ENCODE measurements around the gene PRDM16.
A peak's percentile ranks its signal among the peaks of the same experiment; 100 is the strongest.

PRDM16 gene

DNA sequence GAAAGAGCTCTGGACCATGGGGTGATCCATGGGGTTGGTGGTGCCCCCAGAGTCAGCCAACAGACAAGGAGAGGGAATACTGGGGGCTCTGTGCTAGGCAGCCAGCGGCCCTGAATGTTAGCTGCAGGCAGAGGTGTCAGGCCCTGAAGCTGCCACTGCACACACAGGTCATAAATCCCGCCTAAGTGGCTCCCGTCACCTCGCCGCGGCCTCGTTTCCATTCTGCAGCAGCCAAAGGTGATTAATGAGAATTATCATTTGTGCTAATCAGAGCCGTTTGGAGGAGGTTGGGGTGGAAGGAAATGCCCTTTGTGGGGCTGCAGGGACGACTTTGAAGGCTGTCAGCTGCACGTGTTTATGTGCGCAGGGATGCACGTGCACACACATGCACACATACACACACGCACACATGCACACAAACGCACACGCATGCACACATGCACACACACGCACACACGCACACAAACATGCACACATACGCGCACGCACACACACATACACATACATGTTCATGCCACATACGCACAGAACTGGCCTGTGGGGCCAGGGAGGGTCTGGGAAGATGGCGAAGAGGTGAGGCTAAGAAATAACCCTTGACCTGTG, 296.6 kb downstream of the PRDM16 start:
- no peak for DNase-seq
- in situ Hi-C loops (cut with HindIII; ENCODE audit: low pct_ligation_motif_present, low pct_unique_long_range_greater_than_20kb, low sequenced_read_pairs), result no loop called here

DNA sequence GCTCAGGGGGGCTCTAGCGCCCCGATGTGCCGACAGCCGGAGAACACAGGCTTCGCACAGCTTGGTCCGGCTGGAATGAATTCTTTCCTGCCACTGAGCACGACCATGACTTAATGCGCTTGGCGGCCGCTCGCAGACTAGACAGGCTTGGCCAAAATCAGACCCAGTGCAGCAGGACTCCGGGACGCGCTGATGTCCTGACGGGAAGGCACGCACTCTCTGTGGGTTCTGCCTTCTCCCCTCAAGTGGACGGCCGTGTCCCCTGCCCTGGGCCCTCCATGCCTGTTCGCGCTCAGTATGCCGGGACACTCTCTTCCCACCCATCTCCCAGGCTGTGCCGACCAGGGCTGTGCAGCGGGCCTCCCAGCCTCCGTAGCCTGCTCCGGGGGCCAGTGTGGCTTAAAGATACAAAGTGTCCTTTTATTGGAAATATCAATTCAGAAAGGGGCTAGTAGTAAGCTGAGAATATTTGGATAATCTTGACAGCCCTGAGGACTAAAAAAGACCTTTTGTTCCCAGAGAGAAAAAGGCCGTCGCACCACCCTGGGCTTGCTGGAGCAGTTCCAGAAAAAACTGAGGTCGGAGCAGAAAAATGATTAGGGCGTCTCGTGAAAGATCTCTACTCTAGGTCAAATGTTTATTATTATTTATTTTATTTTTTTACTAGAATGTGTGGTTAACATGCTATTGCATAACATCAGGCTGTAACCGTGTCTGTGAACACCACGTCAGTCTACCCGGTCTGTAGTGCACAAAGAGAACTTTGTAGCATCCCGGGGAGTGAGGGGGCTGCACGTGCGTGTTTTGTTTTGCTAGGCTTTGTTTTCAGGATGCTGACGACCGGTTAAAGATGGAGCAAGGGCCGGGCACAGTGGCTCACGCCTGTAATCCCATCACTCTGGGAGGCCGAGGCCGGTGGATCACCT, 297.4 kb downstream of the PRDM16 start:
- no peak for DNase-seq
- in situ Hi-C loops (cut with HindIII; ENCODE audit: low pct_ligation_motif_present, low pct_unique_long_range_greater_than_20kb, low sequenced_read_pairs), result no loop called here

DNA sequence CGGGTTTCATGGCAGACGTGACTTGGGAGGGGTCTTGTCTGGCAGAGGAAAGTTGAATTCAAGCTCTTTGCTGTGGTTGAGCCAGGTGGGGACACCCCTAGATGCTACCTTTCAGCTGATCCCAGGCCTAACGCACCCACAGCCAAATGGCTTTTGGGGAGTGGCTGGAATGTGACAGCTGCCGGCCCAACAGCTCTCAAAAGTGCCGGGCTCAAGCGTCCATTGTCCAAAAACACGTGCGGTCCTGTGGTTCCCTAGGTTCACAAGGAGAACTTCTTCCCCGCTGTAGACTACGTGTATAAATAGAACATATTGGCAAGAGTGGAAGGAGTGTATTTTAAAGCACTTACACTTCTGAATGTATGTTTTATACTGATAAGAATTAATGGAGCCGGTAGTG, 298.4 kb downstream of the PRDM16 start:
- DNase-seq, result no peak
- in situ Hi-C loops (cut with HindIII; ENCODE audit: low pct_ligation_motif_present, low pct_unique_long_range_greater_than_20kb, low sequenced_read_pairs), result no loop called here

DNA sequence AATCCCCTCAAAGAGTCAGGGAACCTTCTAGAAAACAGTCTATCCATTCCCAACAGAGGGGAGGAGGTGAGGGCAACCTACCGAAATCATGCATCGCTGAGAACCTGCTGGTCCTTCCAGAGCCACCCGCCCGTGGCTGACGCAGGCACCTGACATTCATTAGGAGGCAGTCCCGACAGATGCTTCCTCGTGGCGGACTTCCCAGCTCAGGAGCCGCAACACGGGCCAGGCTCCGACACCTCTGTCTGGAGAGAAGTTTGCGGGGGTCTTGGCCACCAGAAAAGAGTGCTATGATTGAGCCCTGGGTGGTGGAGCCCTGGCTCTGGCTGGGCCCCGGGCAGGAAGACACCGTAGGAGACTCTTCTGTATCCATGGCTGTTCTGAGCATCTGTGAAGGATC, 299.1 kb downstream of the PRDM16 start:
- in situ Hi-C loops (cut with HindIII; ENCODE audit: low pct_ligation_motif_present, low pct_unique_long_range_greater_than_20kb, low sequenced_read_pairs), result no loop called here
- DNase-seq, result no peak

DNA sequence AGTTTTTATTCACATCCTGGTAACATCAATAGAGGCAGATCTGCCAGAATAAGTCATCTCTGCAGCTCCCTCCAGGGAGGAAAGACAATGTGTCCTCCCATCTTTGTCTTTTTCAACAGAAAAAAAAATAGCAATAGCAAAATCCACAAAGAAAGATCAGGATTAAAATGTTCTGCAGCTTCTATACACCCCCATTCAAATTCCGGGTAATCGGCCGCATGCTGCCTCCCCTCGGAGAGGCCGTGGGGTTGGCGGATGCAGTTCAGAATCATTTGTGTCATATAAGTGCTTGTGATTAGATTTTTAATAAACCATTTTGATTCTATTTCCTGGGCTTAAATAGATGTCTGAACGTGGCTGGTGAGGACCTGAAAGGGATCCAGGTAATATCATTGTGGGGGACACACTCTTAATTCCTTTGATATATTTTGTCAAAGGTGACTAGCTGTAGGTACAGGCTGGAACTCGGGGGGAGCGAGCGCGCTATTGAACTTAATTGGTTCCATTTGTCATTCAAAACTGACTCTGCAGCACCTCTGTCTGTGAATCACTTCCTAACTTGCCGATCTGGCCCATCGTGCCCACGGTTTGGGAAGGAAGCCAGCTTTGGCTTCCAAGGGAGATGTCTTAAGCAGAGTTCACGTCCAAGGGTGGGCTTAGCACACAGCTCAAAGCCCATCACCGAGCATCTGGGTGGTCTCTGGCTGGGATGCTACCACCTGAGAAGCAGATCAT, 299.9 kb downstream of the PRDM16 start:
- DNase-seq, result no peak
- in situ Hi-C loops (cut with HindIII; ENCODE audit: low pct_ligation_motif_present, low pct_unique_long_range_greater_than_20kb, low sequenced_read_pairs), result no loop called here

DNA sequence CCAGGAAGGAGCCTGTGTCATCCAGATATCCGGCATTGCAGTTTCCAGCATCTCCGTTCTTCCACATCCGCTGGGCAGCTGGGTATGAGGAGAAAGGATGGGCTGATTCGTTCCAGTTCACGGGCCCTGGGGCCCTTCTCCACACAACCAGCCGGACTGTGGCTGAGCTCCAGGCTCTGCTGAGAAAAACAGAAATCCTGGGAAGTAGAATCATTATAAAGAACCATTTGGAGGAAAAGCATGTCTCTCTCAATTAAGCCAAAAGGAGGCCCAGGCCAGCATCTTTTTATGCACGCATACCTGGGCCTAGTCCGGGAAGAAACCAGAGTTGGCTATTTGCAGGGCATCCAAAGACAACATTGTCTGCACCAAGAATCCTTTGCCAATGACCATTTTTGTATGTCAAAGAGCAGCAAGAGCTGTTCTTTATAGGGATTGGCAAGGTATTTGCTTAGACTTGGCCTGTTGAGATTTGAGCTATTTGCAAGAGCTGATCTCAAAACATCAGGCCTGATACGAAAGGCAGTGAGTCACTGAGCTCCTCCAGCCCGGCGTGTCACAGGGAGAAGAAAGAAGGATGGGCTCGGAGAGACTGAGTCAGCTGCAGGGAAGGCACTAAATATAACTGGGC, 300.6 kb downstream of the PRDM16 start:
- DNase-seq, result no peak
- in situ Hi-C loops (cut with HindIII; ENCODE audit: low pct_ligation_motif_present, low pct_unique_long_range_greater_than_20kb, low sequenced_read_pairs), result no loop called here

DNA sequence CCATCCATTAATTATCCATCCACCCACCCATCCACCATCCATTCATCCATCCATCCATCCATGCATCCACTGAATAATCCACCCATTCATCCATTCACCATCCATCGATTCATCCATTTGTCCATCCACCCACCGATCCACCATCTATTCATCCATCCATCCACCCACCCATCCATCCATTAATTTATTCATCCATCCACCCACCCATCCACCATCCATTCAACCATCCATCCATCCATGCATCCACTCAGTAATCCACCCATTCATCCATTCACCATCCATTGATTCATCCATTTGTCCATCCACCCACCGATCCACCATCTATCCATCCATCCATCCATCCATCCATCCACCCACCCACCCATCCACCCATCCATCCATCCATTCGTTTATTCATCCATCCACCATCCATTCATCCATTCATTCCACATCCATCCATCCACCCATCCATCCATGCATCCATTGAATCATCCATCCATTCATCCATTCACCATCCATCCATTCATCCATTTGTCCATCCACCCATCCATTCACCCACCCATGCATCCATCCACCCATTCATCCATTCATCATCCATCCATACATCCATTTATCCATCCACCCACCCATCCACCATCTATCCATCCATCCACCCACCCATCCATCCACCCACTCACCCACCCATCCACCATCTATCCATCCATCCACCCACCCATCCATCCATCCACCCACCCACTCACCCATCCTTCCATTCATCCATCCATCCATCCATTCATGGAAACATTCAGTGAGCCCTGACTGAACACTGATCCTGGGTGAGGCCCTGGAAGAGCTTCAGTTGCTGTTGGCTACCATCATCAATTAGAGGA, 302.1 kb downstream of the PRDM16 start:
- in situ Hi-C loops (cut with HindIII; ENCODE audit: low pct_ligation_motif_present, low pct_unique_long_range_greater_than_20kb, low sequenced_read_pairs), result no loop called here
- no peak for DNase-seq

DNA sequence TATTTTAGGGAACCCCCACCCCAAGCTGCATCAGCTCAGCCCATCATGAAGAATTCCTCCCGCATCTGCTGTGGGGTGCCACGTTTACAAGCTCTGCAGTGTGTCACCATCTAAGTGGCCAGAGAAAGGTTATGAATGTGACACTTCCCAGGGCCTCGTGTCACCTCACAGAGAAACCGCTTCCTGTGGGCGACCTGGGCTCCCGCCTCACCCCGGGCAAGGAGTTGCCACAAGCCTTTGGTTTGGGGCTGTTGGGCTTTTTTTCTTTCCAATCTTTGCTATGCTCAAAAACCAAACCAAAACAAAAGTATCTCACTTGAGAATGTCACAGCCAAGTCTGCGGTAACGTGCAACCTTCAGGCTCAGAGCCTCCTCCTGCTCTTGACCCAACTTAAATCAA, 303.3 kb downstream of the PRDM16 start:
- DNase-seq, result no peak
- in situ Hi-C loops (cut with HindIII; ENCODE audit: low pct_ligation_motif_present, low pct_unique_long_range_greater_than_20kb, low sequenced_read_pairs), result no loop called here

DNA sequence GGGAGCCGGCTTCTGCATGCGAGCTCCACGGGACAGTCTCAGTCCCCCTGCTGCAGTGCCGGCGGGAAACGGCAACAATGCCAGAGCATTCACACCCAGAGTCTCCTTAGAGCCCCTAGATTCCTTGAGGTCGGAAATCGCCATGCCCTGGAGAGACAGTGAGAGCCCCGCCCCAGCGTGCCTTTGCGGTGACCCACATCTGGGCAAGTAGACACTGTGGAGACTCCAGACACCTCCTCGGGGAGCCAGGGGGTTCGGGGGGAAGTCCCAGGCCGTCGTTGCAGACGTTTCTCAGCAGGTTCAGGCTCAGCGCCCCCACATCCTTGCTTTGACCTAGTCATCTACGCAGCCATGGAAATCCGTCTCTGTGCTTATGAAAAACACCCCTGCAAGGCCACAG, 304.2 kb downstream of the PRDM16 start:
- in situ Hi-C loops (cut with HindIII; ENCODE audit: low pct_ligation_motif_present, low pct_unique_long_range_greater_than_20kb, low sequenced_read_pairs), result no loop called here
- no peak for DNase-seq

DNA sequence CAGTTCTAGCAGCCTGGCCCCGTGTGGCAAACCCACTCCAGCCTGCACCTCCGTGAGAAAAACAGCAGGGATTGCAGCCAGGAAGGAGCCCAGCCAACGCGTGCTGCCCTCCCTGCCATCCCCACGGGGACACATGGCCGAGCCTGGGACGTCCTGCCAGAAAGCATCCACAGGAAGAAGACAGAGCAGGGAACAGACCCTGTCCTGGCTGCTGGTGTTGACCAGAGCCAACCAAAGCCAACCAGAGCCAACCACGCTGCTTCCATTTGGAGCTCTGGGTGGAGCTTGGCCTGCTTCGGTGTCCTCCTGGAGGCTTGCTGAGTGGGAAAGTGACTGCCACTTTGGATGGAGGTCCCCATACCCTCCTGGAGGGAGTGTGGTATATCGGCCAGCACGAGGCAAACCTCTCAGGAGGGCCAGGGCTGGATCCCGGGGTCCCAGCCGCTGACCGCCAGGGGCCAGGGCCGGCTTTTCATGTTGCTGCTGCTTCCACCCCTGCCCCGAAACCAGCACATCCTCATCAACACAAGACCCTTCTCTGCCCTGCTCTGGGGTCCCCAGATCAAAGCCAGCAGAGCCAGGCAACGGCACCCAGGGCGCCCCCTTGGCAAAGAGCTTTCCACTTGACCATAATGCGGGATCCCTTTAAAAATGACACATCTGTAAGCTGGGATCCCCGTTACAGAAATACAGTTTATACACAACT, 304.9 kb downstream of the PRDM16 start:
- DNase-seq, result no peak
- in situ Hi-C loops (cut with HindIII; ENCODE audit: low pct_ligation_motif_present, low pct_unique_long_range_greater_than_20kb, low sequenced_read_pairs), result no loop called here

DNA sequence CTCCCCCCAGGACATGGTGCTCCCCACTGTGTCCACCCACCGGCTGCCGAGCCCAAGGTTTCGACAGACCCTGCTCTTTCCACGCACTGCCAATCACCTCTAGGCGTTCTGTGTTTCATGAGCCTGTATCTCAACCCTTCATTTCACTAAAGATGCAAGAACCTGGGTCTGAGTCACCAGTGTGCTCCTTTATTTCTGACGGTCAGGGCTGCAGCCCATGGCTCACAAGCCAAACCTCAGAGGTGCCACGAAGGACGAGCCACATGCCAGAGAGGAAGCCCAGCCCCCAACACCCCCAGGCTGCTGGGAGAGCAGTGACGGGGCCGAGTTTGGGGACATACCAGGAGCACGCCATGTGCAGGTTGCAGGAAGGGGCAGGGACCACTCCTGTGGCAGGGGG, 306.2 kb downstream of the PRDM16 start:
- no peak for DNase-seq
- in situ Hi-C loops (cut with HindIII; ENCODE audit: low pct_ligation_motif_present, low pct_unique_long_range_greater_than_20kb, low sequenced_read_pairs), result no loop called here

DNA sequence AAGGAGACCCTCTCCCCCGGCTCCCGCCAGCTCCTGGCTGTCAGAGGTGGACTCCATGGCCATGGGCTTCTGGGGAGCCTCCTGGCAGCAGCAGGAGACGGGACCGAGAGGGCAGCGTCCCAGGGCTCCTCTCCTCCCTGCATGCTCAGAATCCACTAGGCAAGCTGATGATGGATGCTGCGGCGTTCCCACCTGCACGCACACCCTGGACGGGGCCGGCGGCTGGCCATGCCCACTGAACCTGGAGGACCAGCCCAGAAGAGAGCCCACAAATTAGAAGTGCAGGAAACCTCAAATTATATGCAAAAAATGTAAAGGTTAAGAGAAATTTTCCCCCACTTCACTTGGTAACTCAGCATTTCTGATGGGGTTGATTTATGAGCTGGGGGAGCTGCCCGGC, 308.2 kb downstream of the PRDM16 start:
- in situ Hi-C loops (cut with HindIII; ENCODE audit: low pct_ligation_motif_present, low pct_unique_long_range_greater_than_20kb, low sequenced_read_pairs), result no loop called here
- no peak for DNase-seq

DNA sequence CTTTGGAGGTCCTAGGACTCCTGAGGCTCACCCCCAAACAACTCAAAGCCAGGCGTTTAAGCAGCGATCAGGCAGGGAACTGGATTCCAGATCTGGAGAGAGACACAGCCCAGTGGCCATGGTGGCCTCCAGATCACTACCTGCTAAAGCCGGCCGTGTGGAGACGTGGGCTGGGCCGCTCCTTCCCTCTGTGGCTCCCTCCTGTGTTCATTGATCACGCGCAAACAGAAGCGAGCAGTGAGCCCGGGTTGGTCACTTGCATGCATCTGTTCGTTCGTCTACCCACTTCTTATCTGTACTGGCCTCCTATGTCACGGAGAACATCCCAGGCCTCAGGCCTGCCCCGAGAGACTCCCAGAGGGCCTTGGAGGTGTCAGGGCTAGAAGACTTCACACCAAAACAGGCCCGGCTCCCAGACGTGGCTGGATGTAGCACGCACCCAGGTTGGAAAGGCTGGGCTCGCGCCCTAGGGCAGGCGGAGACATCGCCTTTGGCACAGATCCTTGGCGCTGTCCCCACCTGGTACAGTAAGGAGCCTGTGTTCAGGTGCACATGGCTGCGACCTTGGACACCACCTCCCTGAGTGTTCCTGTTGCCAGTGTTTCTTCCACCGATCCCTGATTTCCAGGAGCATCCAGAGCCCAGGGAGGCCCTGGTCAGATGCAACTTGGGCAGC, 308.7 kb downstream of the PRDM16 start:
- no peak for DNase-seq
- in situ Hi-C loops (cut with HindIII; ENCODE audit: low pct_ligation_motif_present, low pct_unique_long_range_greater_than_20kb, low sequenced_read_pairs), result no loop called here

DNA sequence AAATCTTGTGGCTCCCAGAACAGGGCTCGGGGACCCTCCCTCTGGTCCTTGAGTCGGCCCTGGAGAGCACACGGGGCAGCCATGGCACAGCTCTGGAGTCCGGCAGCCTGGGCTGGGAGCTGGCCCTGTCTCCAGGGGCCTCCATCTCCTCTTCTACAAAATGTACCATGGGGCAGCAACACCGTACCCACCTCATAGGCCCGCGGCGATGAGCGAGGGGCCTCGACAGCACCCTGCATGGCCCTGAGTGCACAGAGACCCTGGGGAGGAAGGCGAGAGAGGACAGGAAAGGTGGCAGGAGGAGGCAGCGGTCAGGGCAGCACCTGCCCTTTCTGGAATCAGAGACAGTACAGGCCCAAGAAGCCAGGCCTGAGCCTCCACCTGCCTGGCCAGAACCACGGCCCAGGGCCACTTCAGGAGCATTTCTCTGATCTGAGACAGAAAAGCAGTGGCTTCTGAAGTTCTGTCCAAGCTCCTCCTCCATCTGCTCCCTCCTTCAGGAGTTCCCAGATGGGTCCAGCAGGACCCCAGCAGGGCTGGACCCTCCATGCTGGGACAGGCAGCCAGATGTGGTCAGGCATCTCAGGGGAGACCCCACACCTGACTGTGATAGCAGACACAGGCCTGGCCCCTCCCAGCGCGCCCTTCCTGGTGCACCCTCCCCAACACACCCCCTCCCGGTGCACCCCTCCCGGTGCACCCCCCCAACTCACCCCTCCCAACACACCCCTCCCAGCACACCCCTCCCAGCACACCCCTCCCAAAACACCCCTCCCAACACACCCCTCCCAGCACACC, 309.6 kb downstream of the PRDM16 start:
- in situ Hi-C loops (cut with HindIII; ENCODE audit: low pct_ligation_motif_present, low pct_unique_long_range_greater_than_20kb, low sequenced_read_pairs), result no loop called here
- DNase-seq, result no peak

DNA sequence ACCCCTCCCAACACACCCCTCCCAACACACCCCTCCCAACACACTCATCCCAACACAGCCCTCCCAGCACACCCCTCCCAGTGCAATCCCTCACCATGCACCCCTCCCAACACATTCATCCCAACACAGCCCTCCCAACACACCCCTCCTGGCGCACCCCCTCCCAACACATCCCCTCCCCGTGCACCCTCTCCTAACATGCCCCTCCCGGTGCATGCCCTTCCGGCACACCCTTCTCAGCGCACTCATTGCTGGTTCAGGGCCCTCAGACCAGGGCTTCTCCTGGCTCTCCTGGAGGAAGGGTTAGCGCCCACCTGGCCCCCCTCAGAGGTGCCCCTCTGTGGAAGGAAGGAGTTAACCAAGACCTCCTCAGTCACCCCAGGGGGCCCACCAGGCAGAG, 310.9 kb downstream of the PRDM16 start:
- in situ Hi-C loops (cut with HindIII; ENCODE audit: low pct_ligation_motif_present, low pct_unique_long_range_greater_than_20kb, low sequenced_read_pairs), result no loop called here
- no peak for DNase-seq

DNA sequence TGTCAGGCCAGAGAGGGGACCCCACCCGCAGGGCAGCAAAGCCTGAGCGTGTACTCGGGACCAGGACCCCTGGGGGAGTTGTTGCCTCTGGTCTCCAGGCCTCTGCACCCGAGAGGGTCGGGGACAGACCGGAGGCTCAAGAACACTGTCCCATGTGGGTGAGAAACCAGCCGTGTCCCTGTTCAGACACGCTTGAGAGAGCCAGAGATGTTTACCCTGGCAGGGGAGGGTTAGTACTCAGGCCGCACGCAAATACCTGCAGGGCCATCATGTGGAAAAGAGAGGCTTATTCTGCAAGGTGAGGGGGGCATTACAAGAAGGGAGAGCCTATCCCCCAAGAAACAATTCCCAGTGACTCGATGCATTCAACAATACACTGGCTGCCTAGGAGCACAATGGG, 311.5 kb downstream of the PRDM16 start:
- in situ Hi-C loops (cut with HindIII; ENCODE audit: low pct_ligation_motif_present, low pct_unique_long_range_greater_than_20kb, low sequenced_read_pairs), result no loop called here
- peak; percentile 25 for DNase-seq

DNA sequence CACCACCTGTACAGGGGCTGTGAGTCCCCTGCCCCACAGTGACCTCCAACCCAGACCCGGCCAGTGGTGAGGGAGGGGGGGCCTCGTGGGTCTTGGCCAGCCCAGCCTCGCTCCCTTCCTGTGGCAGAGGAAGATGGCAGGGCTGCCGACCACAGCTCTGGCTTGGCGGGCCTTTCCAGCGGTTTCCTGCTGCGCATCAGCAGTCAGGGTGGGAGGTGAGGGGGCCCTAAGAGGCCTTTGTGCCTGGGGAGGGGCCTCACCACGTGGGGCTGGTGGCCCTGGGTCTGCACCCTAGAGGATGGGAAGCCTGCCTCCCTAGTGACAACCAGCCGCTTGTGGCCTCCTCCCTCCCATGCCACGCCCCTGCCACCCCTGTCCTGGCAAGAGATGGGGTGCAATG, 312.9 kb downstream of the PRDM16 start:
- no peak for DNase-seq
- in situ Hi-C loops (cut with HindIII; ENCODE audit: low pct_ligation_motif_present, low pct_unique_long_range_greater_than_20kb, low sequenced_read_pairs), result no loop called here

Data from ACHN (cell line).